Endodermal cell (in vitro differentiated cells): ENCODE results near the gene VTI1A. TPM values are rescaled to one million over a fixed set of nuclear protein-coding genes. Genes with fewer than 3 reads are reported as not detected.

ENCODE experiments used
- DNase-seq: peaks from one replicate; pipeline ENCODE4 v3.0.0-alpha.2; 2017
- H3K27ac ChIP-seq: 2 replicates; pipeline ENCODE4 v1.5.1; 2013; ENCODE audit warnings: mild to moderate bottlenecking, low read depth, low read length, moderate library complexity
- H3K27me3 ChIP-seq: 2 replicates; pipeline ENCODE4 v1.6.1; 2013; ENCODE audit warnings: mild to moderate bottlenecking, low read length, moderate library complexity; ENCODE audit not compliant: insufficient read depth, control insufficient read depth, poor library complexity, severe bottlenecking
- H3K36me3 ChIP-seq: 2 replicates; pipeline ENCODE4 v1.7.0; 2013; ENCODE audit warnings: mild to moderate bottlenecking, low read length, moderate library complexity; ENCODE audit not compliant: control insufficient read depth, insufficient read depth
- H3K4me1 ChIP-seq: one replicate; pipeline ENCODE4 v1.7.0; 2013; ENCODE audit warnings: low read length; ENCODE audit not compliant: control insufficient read depth, insufficient read depth
- H3K4me3 ChIP-seq: 2 replicates; pipeline ENCODE4 v1.5.1; 2013; ENCODE audit warnings: mild to moderate bottlenecking, low read length, moderate library complexity
- H3K9ac ChIP-seq: 2 replicates; pipeline ENCODE4 v1.6.1; 2013; ENCODE audit warnings: mild to moderate bottlenecking, low read length, moderate library complexity; ENCODE audit not compliant: poor library complexity, severe bottlenecking; ENCODE audit errors: extremely low read depth
- H3K9me3 ChIP-seq: 2 replicates; pipeline ENCODE4 v1.6.1; 2013; ENCODE audit warnings: mild to moderate bottlenecking, low read length, moderate library complexity; ENCODE audit not compliant: control insufficient read depth
- H3K27ac Mint-ChIP-seq: 2 replicates; pipeline ENCODE4 v1.8.0; 2020; ENCODE audit warnings: mixed read lengths
- H3K27me3 Mint-ChIP-seq: 2 replicates; pipeline ENCODE4 v1.8.0; 2021; ENCODE audit warnings: mild to moderate bottlenecking, mixed read lengths; ENCODE audit not compliant: insufficient read depth
- H3K36me3 Mint-ChIP-seq: 2 replicates; pipeline ENCODE4 v1.8.0; 2020; ENCODE audit warnings: low read depth, mixed read lengths
- H3K4me1 Mint-ChIP-seq: 2 replicates; pipeline ENCODE4 v1.8.0; 2020; ENCODE audit warnings: mixed read lengths
- H3K4me3 Mint-ChIP-seq: 2 replicates; pipeline ENCODE4 v1.8.0; 2020; ENCODE audit warnings: mild to moderate bottlenecking, moderate library complexity, mixed read lengths
- H3K9me3 Mint-ChIP-seq: 2 replicates; pipeline ENCODE4 v1.8.0; 2020; ENCODE audit warnings: mild to moderate bottlenecking, mixed read lengths
- WGBS, 2 experiments: methylation state at CpG; one replicate each; pipeline versions ENCODE4 v1.1.5 to v1.1.7; 2013; ENCODE audit warnings: missing lambda C conversion rate in 2 of 2, mixed read lengths in 1 of 2; ENCODE audit not compliant: insufficient coverage in 1 of 2, insufficient read length in 1 of 2; 5-methylcytosine and 5-hydroxymethylcytosine counted together
- total RNA-seq, 2 donors: library from RNA; stranded (reverse); fragmentation: NEBNext Ultra II Directional in 1 of 2; extraction: Animal tissue kit (Norgen Biotek cat#: 25700) in 1 of 2; gene quantifications; 2 replicates in 1 of 2; 3 replicates in 1 of 2; pipeline ENCODE4 v1.2.1, GENCODE V29; 2021
- TF ChIP-seq, protein P1 (sequence below): fragments of 200-600 bp; sonication (generic); conservative IDR thresholded peaks from 2 replicates; pipeline ENCODE4 v1.5.0; 2021; ENCODE audit warnings: antibody characterized with exemption, mild to moderate bottlenecking

VTI1A gene
- total RNA-seq, 2 donors from 2014 or later: 27.0 to 29.9 TPM

DNA sequence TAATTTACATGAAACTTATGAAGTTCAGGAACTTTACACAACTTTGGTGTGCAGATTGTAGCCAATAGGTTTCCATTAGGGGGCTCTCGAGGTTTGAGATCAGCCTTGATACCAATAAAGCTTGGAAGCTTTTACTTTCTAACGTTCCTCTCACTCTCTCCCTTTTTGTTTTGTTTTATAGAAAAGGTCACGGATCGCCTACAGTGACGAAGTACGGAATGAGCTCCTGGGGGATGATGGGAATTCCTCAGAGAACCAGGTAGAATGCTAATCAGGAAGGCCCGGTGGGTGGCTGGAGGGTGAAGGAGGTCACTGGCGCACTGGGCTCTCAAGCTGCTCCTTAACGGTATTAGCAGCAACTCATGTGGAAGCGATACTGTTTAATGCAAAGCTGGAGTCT lies 79.9 kb downstream of the VTI1A start:
- Mint-ChIP-seq H3K27me3 (no peaks in the 10 kb centered on the region), H3K27ac (no peak overlapping the region), H3K4me3 (no peak overlapping the region), H3K36me3 (no peaks in the 10 kb centered on the region), H3K9me3 (no peaks in the 10 kb centered on the region), H3K4me1 (peaks cover 11% of the 10 kb centered on the region)
- no peaks in the 10 kb centered on the region for H3K36me3 ChIP-seq
- TF ChIP-seq, protein P1, sequence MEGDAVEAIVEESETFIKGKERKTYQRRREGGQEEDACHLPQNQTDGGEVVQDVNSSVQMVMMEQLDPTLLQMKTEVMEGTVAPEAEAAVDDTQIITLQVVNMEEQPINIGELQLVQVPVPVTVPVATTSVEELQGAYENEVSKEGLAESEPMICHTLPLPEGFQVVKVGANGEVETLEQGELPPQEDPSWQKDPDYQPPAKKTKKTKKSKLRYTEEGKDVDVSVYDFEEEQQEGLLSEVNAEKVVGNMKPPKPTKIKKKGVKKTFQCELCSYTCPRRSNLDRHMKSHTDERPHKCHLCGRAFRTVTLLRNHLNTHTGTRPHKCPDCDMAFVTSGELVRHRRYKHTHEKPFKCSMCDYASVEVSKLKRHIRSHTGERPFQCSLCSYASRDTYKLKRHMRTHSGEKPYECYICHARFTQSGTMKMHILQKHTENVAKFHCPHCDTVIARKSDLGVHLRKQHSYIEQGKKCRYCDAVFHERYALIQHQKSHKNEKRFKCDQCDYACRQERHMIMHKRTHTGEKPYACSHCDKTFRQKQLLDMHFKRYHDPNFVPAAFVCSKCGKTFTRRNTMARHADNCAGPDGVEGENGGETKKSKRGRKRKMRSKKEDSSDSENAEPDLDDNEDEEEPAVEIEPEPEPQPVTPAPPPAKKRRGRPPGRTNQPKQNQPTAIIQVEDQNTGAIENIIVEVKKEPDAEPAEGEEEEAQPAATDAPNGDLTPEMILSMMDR: no peak
- no peak overlapping the region for H3K27ac ChIP-seq
- H3K4me3 ChIP-seq: no peak overlapping the region
- H3K27me3 ChIP-seq: no peaks in the 10 kb centered on the region
- no peak overlapping the region for H3K9ac ChIP-seq
- 50 to 57% methylated on average over 8 to 10 of the region's 10 CpGs for WGBS, 2 experiments
- H3K9me3 ChIP-seq: no peaks in the 10 kb centered on the region
- peak; percentile 64 for DNase-seq
- peaks cover 5% of the 10 kb centered on the region for H3K4me1 ChIP-seq

DNA sequence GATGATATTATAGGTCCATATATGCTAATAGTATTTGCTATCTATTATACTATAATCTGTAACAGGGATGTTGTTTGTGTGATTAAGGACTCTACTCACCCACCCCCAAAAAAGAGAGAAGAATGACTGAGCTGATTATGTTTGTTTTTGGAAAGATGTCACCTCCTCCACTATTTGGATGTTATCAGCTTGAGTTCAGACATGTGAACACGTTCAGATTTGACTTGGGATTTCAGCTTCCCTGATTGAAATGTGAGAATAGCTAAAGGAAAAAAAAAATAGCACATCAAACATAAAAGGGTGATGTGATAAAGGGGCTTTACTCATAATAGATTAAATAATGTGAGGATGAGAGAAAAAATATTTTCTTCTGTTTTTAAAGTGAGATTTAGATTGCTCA lies 81.2 kb downstream of the VTI1A start:
- no peak for DNase-seq
- TF ChIP-seq, protein P1: no peak
- 91% methylated on average over 1 of the region's 1 CpG; no CpG with 5 or more reads in 1 of the 2 experiments for WGBS, 2 experiments
- Histone ChIP-seq H3K9ac (no peak overlapping the region), H3K36me3 (no peaks in the 10 kb centered on the region), H3K4me3 (no peak overlapping the region), H3K9me3 (no peaks in the 10 kb centered on the region), H3K4me1 (peaks cover 5% of the 10 kb centered on the region), H3K27ac (no peak overlapping the region), H3K27me3 (no peaks in the 10 kb centered on the region)
- H3K27ac Mint-ChIP-seq: no peak overlapping the region
- H3K4me3 Mint-ChIP-seq: no peak overlapping the region
- peaks cover 13% of the 10 kb centered on the region for H3K4me1 Mint-ChIP-seq
- no peaks in the 10 kb centered on the region for H3K27me3 Mint-ChIP-seq
- H3K36me3 Mint-ChIP-seq: no peaks in the 10 kb centered on the region
- H3K9me3 Mint-ChIP-seq: no peaks in the 10 kb centered on the region

DNA sequence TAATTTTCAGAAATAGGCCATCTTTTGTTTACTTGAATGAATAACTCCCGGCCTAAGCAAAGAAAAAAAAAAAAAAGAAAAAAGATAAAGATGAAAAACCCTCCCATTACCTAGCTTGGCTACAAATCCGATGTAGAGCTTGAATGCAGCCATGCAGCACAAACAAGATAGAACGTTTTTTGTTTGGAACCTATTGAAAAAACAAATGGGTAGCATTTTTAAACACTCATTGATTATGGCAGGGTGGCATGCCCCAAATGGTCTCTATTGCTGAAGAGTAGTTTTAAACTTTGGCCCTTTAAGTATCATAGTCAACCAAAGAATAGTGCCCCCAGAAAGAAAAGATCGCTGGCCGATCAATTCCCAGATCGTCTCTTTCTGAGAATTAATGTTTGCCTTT lies 84.4 kb downstream of the VTI1A start:
- H3K4me3 Mint-ChIP-seq: no peak overlapping the region
- no peaks in the 10 kb centered on the region for H3K27me3 Mint-ChIP-seq
- 95 to 100% methylated on average over 3 to 6 of the region's 6 CpGs for WGBS, 2 experiments
- Histone ChIP-seq H3K9ac (no peak overlapping the region), H3K27me3 (no peaks in the 10 kb centered on the region), H3K36me3 (no peaks in the 10 kb centered on the region), H3K4me3 (no peak overlapping the region), H3K9me3 (no peaks in the 10 kb centered on the region), H3K27ac (no peak overlapping the region), H3K4me1 (peaks cover 2% of the 10 kb centered on the region)
- TF ChIP-seq, protein P1: no peak
- H3K36me3 Mint-ChIP-seq: no peaks in the 10 kb centered on the region
- no peak for DNase-seq
- H3K4me1 Mint-ChIP-seq: peaks cover 18% of the 10 kb centered on the region
- no peaks in the 10 kb centered on the region for H3K9me3 Mint-ChIP-seq
- H3K27ac Mint-ChIP-seq: no peak overlapping the region
